ENCODE data around the gene RADIL.

RADIL gene

GRCh38 chr7:4886671-4887070 is 3.2 kb upstream of the RADIL start (continued):
- TF ChIP-seq, protein P1, sequence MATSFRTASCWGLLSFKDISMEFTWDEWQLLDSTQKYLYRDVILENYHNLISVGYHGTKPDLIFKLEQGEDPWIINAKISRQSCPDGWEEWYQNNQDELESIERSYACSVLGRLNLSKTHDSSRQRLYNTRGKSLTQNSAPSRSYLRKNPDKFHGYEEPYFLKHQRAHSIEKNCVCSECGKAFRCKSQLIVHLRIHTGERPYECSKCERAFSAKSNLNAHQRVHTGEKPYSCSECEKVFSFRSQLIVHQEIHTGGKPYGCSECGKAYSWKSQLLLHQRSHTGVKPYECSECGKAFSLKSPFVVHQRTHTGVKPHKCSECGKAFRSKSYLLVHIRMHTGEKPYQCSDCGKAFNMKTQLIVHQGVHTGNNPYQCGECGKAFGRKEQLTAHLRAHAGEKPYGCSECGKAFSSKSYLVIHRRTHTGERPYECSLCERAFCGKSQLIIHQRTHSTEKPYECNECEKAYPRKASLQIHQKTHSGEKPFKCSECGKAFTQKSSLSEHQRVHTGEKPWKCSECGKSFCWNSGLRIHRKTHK (tag by site-specific recombination; IDR thresholded peaks at IDR 0.05) = no peak
- TF ChIP-seq ZNF2 (tag by site-specific recombination; IDR thresholded peaks at IDR 0.05) (no peak), ZNF280D (tag by site-specific recombination; IDR thresholded peaks at IDR 0.05) (no peak), INSM2 (tag by site-specific recombination; IDR thresholded peaks at IDR 0.05) (no peak), ZSCAN4 (tag by site-specific recombination; IDR thresholded peaks at IDR 0.05) (no peak), ZNF660 (tag by site-specific recombination; IDR thresholded peaks at IDR 0.05) (no peak), HOXD13 (CRISPR knock-in tag; IDR thresholded peaks at IDR 0.05; ENCODE audit: borderline replicate concordance) (no peak)
- TF ChIP-seq, protein P2, sequence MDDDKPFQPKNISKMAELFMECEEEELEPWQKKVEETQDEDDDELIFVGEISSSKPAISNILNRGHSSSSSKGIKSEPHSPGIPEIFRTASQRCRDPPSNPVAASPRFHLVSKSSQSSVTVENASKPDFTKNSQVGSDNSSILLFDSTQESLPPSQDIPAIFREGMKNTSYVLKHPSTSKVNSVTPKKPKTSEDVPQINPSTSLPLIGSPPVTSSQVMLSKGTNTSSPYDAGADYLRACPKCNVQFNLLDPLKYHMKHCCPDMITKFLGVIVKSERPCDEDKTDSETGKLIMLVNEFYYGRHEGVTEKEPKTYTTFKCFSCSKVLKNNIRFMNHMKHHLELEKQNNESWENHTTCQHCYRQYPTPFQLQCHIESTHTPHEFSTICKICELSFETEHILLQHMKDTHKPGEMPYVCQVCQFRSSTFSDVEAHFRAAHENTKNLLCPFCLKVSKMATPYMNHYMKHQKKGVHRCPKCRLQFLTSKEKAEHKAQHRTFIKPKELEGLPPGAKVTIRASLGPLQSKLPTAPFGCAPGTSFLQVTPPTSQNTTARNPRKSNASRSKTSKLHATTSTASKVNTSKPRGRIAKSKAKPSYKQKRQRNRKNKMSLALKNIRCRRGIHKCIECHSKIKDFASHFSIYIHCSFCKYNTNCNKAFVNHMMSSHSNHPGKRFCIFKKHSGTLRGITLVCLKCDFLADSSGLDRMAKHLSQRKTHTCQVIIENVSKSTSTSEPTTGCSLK (tag by site-specific recombination; IDR thresholded peaks at IDR 0.05) = no peak

DNA sequence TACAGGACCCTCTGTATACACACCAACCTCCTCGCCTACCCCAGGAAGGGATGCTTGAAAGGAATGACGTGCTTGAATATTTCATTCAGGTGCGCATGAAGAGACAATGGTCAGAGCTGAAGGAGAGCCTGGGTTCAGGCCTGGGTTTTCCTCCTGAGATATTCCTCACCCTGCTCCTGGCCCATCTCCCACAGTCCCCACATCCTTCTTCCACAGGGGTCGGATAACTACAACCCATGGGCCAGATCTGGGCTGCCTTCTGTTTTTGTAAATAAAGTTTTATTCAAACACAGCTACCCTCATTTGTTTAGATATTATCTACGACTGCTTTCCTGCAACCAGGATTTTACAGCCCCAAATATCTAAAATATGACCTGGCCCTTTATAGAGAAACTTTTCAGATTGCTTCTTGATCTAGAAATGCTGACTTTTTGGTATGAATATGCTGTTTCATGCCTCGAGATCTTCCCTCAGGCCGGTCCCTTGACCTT is 1.8 kb upstream of the RADIL start:
- TF ChIP-seq ZNF133 (tag by site-specific recombination; IDR thresholded peaks at IDR 0.05) = no peak
- TF ChIP-seq, protein P1 (tag by site-specific recombination; IDR thresholded peaks at IDR 0.05) = no peak
- no peak for TF ChIP-seq ZNF600 (tag by site-specific recombination; IDR thresholded peaks at IDR 0.05)
- TF ChIP-seq ZNF292 (tag by site-specific recombination; IDR thresholded peaks at IDR 0.05; ENCODE audit: borderline replicate concordance, low read depth) = no peak
- no peak for TF ChIP-seq ZNF529 (tag by site-specific recombination; IDR thresholded peaks at IDR 0.05; ENCODE audit: insufficient replicate concordance)
- no peak for TF ChIP-seq GLIS1 (tag by site-specific recombination; IDR thresholded peaks at IDR 0.05)
- H3K27ac ChIP-seq (ENCODE audit: extremely low read depth, low read depth, low read length) = no peak overlapping the region
- POLR2A ChIA-PET = no interaction called here

More for the DNA sequence above, 1.8 kb upstream of the RADIL start:
- Histone ChIP-seq H3K36me3 (ENCODE audit: control insufficient read depth in 2 of 2, insufficient read depth in 1 of 2, low read length in 2 of 2) (no peaks in the 10 kb centered on the region), H3K4me1 (ENCODE audit: control insufficient read depth, insufficient read depth, low read length) (no peaks in the 10 kb centered on the region), H3K4me3 (ENCODE audit: low read depth, low read length) (no peak overlapping the region), H3K9me3 (ENCODE audit: control insufficient read depth, insufficient read depth, low read depth, low read length) (no peaks in the 10 kb centered on the region)
- CTCF ChIA-PET = interaction anchor here (0.6 to 2.1 kb wide), 2 partner anchors 38 to 55 kb away, joined by 3 to 10 read pairs; no protein-coding TSS in a partner anchor
